Smooth muscle cell (in vitro differentiated cells): Measurements from ENCODE around the gene MEGF11. TPM values are rescaled to one million over a fixed set of nuclear protein-coding genes. Genes with fewer than 3 reads are reported as not detected.

Experiments
- DNase-seq: peaks from one replicate; lab custom pipeline; 2025; ENCODE audit not compliant: unreplicated experiment; lab: John Stamatoyannopoulos, UW
- H2AFZ ChIP-seq: fragments of 200-600 bp; sonication (generic); 2 replicates; pipeline ENCODE4 v1.6.0; 2016; ENCODE audit warnings: antibody characterized with exemption, low read depth, mild to moderate bottlenecking
- H3F3A ChIP-seq: fragments of 200-600 bp; sonication (generic); 2 replicates; pipeline ENCODE4 v1.6.0; 2017; ENCODE audit warnings: antibody characterized with exemption, low read depth
- H3K27ac ChIP-seq: fragments of 200-600 bp; sonication (generic); 2 replicates; pipeline ENCODE4 v1.5.1; 2016; ENCODE audit warnings: low read depth, mild to moderate bottlenecking
- H3K27me3 ChIP-seq: fragments of 200-600 bp; sonication (generic); 2 replicates; pipeline ENCODE4 v1.6.1; 2016; ENCODE audit warnings: low read depth, mild to moderate bottlenecking
- H3K36me3 ChIP-seq: fragments of 200-600 bp; sonication (generic); 2 replicates; pipeline ENCODE4 v1.5.1; 2016; ENCODE audit warnings: low read depth
- H3K4me1 ChIP-seq: fragments of 200-600 bp; sonication (generic); 2 replicates; pipeline ENCODE4 v1.5.1; 2016; ENCODE audit warnings: low read depth
- H3K4me2 ChIP-seq: fragments of 200-600 bp; sonication (generic); 2 replicates; pipeline ENCODE4 v1.6.0; 2016; ENCODE audit warnings: mild to moderate bottlenecking
- H3K4me3 ChIP-seq: fragments of 200-600 bp; sonication (generic); 2 replicates; pipeline ENCODE4 v1.5.1; 2016; ENCODE audit warnings: mild to moderate bottlenecking
- H3K79me2 ChIP-seq: fragments of 200-600 bp; sonication (generic); 2 replicates; pipeline ENCODE4 v1.6.0; 2016; ENCODE audit warnings: low read depth, mild to moderate bottlenecking
- H3K9ac ChIP-seq: fragments of 200-600 bp; sonication (generic); 2 replicates; pipeline ENCODE4 v1.6.0; 2016; ENCODE audit warnings: low read depth
- H3K9me3 ChIP-seq: fragments of 200-600 bp; sonication (generic); replicated peaks from 2 replicates; pipeline ENCODE4 v1.5.1; 2016; ENCODE audit warnings: low read depth
- H4K20me1 ChIP-seq: fragments of 200-600 bp; sonication (generic); 2 replicates; pipeline ENCODE4 v1.6.0; 2016; ENCODE audit warnings: low read depth
- CTCF ChIP-seq: fragments of 200-600 bp; sonication (generic); IDR thresholded peaks from 2 replicates; pipeline ENCODE4 v1.5.1; 2017; ENCODE audit warnings: borderline replicate concordance, mild to moderate bottlenecking, antibody characterized with exemption; ENCODE audit not compliant: insufficient read depth, poor library complexity, severe bottlenecking
- WGBS: methylation state at CpG from one replicate; pipeline ENCODE4 v1.1.7; 2016; ENCODE audit warnings: low lambda C conversion rate; 5-methylcytosine and 5-hydroxymethylcytosine counted together
- polyA plus RNA-seq: library from polyadenylated mRNA; unstranded; fragments of >200 nt; fragmentation: Nextera tagmentation; extraction: Ambion mirVana; gene quantifications from 2 replicates; pipeline ENCODE4 v1.2.1, GENCODE V29; 2016
- total RNA-seq: library from RNA; depleted of rRNA; stranded (reverse); fragments of >200 nt; gene quantifications from 2 replicates; pipeline ENCODE4 v1.2.3, GENCODE V29; 2014

Gene MEGF11
- total and polyA plus RNA-seq, 2 experiments from 2014 or later, result 0.08 TPM; not detected in 1

- Histone ChIP-seq H4K20me1 (no peaks in the 10 kb centered on the region), H3K79me2 (no peaks in the 10 kb centered on the region), H3F3A (no peaks in the 10 kb centered on the region), H3K27ac (no peak overlapping the region), H3K9ac (no peak overlapping the region), H3K4me2 (no peak overlapping the region), H3K4me1 (no peaks in the 10 kb centered on the region), H3K9me3 (no peaks in the 10 kb centered on the region), H3K36me3 (no peaks in the 10 kb centered on the region), H3K27me3 (peaks cover 4% of the 10 kb centered on the region), H2AFZ (no peak overlapping the region), H3K4me3 (no peak overlapping the region)
- TF ChIP-seq CTCF, result no peak
- DNase-seq, result no peak
- WGBS, result 91% methylated on average over 5 of the region's 5 CpGs
These were observed 15.2 kb downstream of the MEGF11 start for GRCh38 chr15:66238318-66238717.

- Histone ChIP-seq H3K36me3 (no peaks in the 10 kb centered on the region), H3K79me2 (no peaks in the 10 kb centered on the region), H3K4me1 (no peaks in the 10 kb centered on the region), H3K9me3 (no peaks in the 10 kb centered on the region), H3K4me2 (no peak overlapping the region), H2AFZ (no peak overlapping the region), H4K20me1 (no peaks in the 10 kb centered on the region), H3K9ac (no peak overlapping the region), H3F3A (no peaks in the 10 kb centered on the region), H3K27ac (no peak overlapping the region), H3K4me3 (no peak overlapping the region), H3K27me3 (peaks cover 4% of the 10 kb centered on the region)
- WGBS, result 70% methylated on average over 10 of the region's 10 CpGs
- no peak for DNase-seq
- TF ChIP-seq CTCF, result no peak
These were observed 15.9 kb downstream of the MEGF11 start for GRCh38 chr15:66237513-66238235.

GRCh38 chr15:66236806-66237375, 16.7 kb downstream of the MEGF11 start:
- Histone ChIP-seq H3K4me2 (no peak overlapping the region), H3K79me2 (no peaks in the 10 kb centered on the region), H3K9ac (no peak overlapping the region), H3F3A (no peaks in the 10 kb centered on the region), H3K27ac (no peak overlapping the region), H3K4me1 (no peaks in the 10 kb centered on the region), H3K4me3 (no peak overlapping the region), H3K36me3 (no peaks in the 10 kb centered on the region), H3K27me3 (peaks cover 4% of the 10 kb centered on the region), H4K20me1 (no peaks in the 10 kb centered on the region), H3K9me3 (no peaks in the 10 kb centered on the region), H2AFZ (no peak overlapping the region)
- 72% methylated on average over 12 of the region's 12 CpGs for WGBS
- no peak for DNase-seq
- no peak for TF ChIP-seq CTCF
